CD4-positive, alpha-beta T cell treated with Interleukin-4 for 1 hour (primary cell): Measurements from ENCODE around the gene ZNF124.

ENCODE experiments used
- DNase-seq, 2 donors: peaks; one replicate each; pipeline ENCODE4 v3.0.0-alpha.2; 2020 to 2022

Gene ZNF124

DNA sequence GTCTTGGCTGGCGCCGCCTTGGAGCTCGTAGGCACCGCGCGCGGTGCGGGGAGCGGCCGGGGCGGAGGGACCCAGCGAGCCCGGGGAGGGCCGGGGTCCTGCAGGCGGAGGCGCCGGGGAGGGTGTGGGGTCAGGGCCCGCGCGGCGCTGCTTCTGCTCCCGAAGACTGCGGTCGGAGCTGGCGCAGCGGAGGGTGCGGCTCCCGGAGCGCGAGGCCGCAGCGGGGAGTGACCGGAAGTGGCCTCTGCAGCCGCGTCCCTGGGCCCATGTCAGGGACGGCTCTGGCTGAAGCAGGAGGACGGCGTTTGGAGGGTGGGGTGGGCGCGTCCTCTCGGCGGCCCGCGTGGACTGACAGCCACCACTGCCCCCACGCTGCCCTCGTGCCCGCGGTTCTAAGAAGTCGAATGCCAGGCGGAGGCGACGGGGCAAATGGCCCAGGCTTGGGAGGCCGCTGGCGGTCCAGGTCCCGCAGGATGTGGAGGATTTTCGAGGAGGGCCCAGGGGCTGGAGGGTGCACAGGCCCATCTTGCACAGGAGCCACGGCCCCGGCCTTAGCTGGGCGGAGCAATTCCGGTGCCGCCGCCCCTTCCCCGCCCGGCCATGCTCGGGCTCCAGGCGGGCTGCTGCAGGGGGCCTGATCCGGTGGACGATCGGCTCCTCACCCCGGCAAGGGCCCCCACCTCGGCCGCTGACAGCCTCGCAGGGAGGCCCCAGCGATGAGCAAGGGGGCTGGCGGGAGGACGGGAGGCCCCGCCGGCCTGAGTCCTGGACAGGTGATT, 59.9 kb downstream of the ZNF124 start:
- DNase-seq, result no peak

DNA sequence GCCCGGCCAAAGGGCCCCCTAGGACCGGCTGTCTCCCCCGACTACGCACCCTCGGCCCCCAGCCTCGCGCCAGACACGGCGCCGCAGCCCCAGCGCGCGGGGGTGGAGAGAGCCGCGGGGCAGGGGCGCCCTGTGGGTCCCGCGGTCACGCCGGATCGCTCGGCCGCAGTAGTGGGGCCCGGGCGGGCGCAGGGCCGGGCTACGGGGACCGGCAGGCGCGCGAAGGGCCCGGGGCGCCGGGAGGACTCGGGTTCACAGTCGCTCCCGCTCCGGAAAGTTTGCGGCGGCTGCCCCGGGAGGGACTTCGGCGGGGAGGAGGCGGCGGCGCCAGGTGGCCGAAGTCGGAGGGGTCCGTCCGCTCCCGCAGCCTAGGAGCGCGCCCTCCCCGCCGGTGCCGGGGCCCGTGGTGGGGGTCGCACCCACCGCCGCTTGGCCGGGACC, 60.5 kb downstream of the ZNF124 start:
- DNase-seq, result no peak

DNA sequence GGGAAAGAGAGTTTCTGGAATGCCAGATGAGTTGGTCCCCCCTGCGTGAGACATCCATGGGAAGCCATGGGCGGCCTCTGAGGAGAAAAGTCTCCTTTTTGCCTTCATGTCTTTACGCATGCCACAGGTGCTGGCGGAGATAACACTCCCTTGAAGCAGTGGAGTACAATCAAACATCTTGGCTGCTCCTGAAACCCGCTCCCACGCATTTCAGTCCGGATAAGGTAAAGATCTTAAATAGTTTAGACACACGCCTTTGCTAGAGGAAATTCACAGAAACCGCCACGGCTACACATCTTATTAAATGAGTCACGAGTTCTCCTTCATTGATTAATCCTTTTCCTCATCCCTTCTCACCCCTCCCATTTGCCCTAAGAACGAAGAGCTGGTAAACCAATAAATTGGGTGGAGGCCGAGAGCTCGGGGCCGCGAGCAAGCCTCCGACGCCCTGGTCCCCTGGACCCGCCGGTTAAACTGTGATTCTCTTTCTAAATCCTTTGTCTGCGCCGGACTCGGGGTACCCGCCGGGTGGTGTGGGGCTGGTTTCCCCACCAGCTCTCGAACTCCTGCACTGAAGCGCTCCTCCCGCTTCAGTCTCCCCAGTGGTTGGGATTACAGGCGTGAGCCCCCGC, 61.1 kb downstream of the ZNF124 start:
- DNase-seq, result peak in 1 of 2 donors; percentile 13

DNA sequence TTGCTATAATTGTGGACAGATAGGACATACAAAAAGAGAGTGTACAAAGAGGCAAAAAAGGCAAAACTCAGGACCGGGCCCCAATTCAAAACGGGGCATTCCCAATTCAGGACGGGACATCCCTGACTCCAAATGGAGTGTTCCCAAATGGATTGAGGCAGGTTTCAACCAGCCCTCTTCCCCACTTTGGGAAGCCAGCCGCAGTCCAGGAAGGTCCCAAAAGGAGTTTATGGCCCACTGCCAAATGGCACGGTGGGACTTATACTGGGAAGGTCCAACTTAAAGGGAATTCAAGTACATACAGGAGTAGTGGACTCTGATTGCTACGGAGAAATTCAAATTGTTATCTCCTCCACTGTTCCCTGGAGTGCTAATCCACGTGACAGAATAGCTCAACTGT, 64.1 kb downstream of the ZNF124 start:
- DNase-seq, result no peak

DNA sequence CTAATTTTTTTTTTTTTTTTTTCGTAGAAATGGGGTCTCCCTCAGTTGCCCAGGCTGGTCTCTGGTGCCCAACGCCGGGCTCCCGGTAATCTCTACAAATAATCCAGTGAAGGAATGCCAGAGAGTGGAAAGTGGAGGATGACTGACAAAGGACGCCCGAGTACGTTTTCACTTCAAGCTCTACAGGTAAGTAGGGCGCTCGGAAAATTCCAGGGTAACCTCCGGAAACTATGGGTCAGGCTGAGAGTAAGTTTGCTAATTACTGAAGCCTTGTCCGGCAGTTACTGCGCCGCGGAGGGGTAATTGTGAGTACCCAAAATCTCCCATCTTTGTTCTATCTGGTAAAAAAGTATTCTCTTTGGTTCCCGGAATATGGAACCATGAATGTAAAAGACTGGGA, 65.9 kb downstream of the ZNF124 start:
- no peak for DNase-seq
